ENCODE data around the gene ABHD11. TPM values are rescaled to one million over a fixed set of nuclear protein-coding genes. Genes with fewer than 3 reads are reported as not detected.

Gene ABHD11
- total and polyA plus RNA-seq, 8 donors = 11.6 to 112 (median 19.7) TPM

DNA sequence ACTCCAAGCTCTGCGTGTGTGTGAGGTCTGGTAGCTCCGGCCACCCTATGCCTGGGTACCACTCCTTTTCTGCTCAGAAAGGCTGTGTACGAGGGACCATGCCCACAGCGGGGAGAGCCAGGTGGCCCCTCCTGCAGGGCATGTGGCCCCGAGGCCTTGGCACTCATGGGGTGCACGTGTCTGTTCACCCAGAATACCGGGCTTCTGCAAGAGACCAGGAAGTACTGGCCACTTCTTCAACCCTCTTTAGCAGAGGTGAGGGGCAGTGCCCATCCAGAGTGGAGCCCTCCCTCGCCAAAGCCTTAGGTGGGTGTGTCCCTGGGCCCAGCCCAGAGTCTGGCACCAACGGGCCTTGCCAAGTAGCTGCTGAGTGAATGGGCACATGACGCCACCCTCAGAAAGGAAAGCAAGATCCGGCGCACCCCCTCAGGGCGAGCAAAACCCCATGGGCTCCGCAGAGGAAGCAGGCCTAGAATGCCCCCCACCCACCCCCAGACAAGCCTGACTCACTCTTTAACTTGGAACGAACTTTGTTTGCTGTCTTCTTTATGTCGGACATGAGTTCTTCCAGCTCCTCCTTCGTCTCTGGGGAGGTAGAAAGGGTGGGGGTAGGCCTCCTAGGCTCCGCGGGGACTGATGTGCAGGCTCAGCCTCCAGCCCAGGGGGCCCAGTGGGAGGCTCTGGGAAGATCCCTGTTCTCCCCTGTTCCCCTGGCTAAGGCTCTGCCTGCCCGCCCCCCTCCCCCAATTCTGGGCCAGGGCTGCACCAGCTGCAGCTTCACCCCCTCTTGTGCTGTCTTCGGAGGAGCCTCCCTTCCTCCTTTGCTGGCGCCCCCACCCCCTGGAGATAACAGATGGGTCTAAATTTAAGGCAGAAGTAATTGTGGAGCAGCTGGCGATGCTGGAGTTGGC is 33.7 kb downstream of the ABHD11 start:
- no peak overlapping the region for H3K4me3 ChIP-seq
- intact Hi-C loops (cut with DNase I; ENCODE audit: low total_unique reads) = no loop called here
- H3K27me3 ChIP-seq = no peaks in the 10 kb centered on the region
- WGBS, 5 donors = 54 to 73% (median 67%) methylated on average over 10 to 23 of the region's 23 CpGs
- TF ChIP-seq POLR2AphosphoS5 (IDR thresholded peaks at IDR 0.05) (no peak), POLR2A (IDR thresholded peaks at IDR 0.05) (no peak), EP300 (IDR thresholded peaks at IDR 0.05) (no peak)
- TF ChIP-seq, protein P1, sequence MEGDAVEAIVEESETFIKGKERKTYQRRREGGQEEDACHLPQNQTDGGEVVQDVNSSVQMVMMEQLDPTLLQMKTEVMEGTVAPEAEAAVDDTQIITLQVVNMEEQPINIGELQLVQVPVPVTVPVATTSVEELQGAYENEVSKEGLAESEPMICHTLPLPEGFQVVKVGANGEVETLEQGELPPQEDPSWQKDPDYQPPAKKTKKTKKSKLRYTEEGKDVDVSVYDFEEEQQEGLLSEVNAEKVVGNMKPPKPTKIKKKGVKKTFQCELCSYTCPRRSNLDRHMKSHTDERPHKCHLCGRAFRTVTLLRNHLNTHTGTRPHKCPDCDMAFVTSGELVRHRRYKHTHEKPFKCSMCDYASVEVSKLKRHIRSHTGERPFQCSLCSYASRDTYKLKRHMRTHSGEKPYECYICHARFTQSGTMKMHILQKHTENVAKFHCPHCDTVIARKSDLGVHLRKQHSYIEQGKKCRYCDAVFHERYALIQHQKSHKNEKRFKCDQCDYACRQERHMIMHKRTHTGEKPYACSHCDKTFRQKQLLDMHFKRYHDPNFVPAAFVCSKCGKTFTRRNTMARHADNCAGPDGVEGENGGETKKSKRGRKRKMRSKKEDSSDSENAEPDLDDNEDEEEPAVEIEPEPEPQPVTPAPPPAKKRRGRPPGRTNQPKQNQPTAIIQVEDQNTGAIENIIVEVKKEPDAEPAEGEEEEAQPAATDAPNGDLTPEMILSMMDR (IDR thresholded peaks at IDR 0.05) = no peak
- no peaks in the 10 kb centered on the region for H3K9me3 ChIP-seq
- DNase-seq = peak in 1 of 2 donors; percentile 61
- peak overlapping the region in 2 of 5 donors; percentile 51 to 53 for H3K27ac ChIP-seq
- peaks cover 0 to 44% (median 41%) of the 10 kb centered on the region in 4 donors for H3K4me1 ChIP-seq
- H3K36me3 ChIP-seq = peaks cover 0 to 32% (median 23%) of the 10 kb centered on the region in 4 donors

GRCh38 chr7:73703757-73704639 is 34.6 kb downstream of the ABHD11 start:
- Histone ChIP-seq H3K36me3 (peaks cover 3 to 41% (median 32%) of the 10 kb centered on the region in 4 donors), H3K4me3 (peak overlapping the region; percentile 19 to 36 (median 31)), H3K9me3 (no peaks in the 10 kb centered on the region), H3K27me3 (no peaks in the 10 kb centered on the region), H3K27ac (peak overlapping the region in 3 of 5 donors; percentile 26 to 51 (median 42)), H3K4me1 (peaks cover 0 to 44% (median 41%) of the 10 kb centered on the region in 4 donors)
- TF ChIP-seq, protein P1 (IDR thresholded peaks at IDR 0.05) = no peak
- TF ChIP-seq POLR2A (IDR thresholded peaks at IDR 0.05) = no peak
- no peak for TF ChIP-seq POLR2AphosphoS5 (IDR thresholded peaks at IDR 0.05)
- DNase-seq = peak; percentile 57 to 94
- 31 to 40% (median 38%) methylated on average over 30 to 45 of the region's 45 CpGs; no CpG with 5 or more reads in 1 of the 5 donors for WGBS, 5 donors
- intact Hi-C loops (cut with DNase I; ENCODE audit: low total_unique reads) = no loop called here

DNA sequence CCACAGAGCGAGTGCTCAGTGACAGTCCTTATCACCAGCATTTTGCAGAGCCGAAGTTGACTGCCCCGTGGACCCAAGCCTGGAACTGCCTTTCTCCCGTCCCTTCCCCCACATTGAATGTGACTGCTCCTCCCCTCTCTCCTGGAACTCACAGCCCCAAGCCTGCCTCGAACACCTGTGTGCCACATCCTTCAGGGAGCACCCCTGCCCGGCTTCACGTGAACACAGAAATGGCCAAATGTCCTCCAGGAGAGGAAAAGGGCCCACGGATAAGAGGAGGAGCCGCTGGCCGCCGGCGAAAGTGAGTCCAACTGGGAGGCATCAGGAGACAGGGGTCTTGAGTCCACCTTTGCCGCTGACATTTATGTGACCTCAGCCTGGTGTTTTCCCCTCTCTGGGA is 35.4 kb downstream of the ABHD11 start:
- intact Hi-C loops (cut with DNase I; ENCODE audit: low total_unique reads) = no loop called here
- Histone ChIP-seq H3K9me3 (no peaks in the 10 kb centered on the region), H3K4me3 (peak overlapping the region in 1 of 4 donors; percentile 34), H3K36me3 (peaks cover 5 to 49% (median 38%) of the 10 kb centered on the region in 4 donors), H3K4me1 (peaks cover 0 to 44% (median 41%) of the 10 kb centered on the region in 4 donors), H3K27me3 (no peaks in the 10 kb centered on the region), H3K27ac (peak overlapping the region in 1 of 5 donors; percentile 42)
- WGBS, 5 donors = 74 to 81% (median 79%) methylated on average over 13 of the region's 13 CpGs
- TF ChIP-seq POLR2A (IDR thresholded peaks at IDR 0.05) = no peak
- TF ChIP-seq, protein P1 (IDR thresholded peaks at IDR 0.05) = no peak
- no peak for TF ChIP-seq POLR2AphosphoS5 (IDR thresholded peaks at IDR 0.05)
- no peak for TF ChIP-seq EP300 (IDR thresholded peaks at IDR 0.05)
- DNase-seq = peak in 1 of 2 donors; percentile 13

DNA sequence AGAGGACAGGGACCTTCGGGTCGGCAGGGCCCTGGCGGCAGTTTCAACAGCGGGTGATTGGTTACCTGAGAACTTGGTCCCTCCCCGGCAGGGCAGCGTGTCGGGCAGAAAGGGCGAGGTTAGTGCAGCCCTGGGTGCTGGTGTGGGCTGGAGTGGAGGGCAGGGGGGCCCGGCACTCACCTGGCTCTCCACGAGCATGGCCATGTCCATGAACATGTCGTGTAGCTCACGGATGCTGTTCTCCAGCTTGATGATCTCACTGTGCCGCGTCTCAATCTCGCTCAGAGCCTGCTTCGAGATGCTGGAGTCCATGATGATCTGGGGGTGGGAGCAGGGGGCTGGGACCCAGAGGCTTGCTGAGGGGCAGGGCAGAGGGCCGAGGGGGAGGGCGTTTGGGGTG is 35.9 kb downstream of the ABHD11 start:
- WGBS, 5 donors = 89 to 94% (median 93%) methylated on average over 16 to 18 of the region's 18 CpGs
- H3K4me3 ChIP-seq = no peak overlapping the region
- DNase-seq = no peak
- H3K27me3 ChIP-seq = no peaks in the 10 kb centered on the region
- no peak overlapping the region for H3K27ac ChIP-seq
- TF ChIP-seq, protein P1 (IDR thresholded peaks at IDR 0.05) = no peak
- TF ChIP-seq EP300 (IDR thresholded peaks at IDR 0.05) = no peak
- TF ChIP-seq POLR2AphosphoS5 (IDR thresholded peaks at IDR 0.05) = no peak
- TF ChIP-seq POLR2A (IDR thresholded peaks at IDR 0.05) = no peak
- intact Hi-C loops (cut with DNase I; ENCODE audit: low total_unique reads) = no loop called here
- peaks cover 0 to 44% (median 39%) of the 10 kb centered on the region in 4 donors for H3K4me1 ChIP-seq
- H3K9me3 ChIP-seq = no peaks in the 10 kb centered on the region
- peaks cover 11 to 54% (median 43%) of the 10 kb centered on the region in 4 donors for H3K36me3 ChIP-seq
